HG03045 (cell line): ENCODE results near the gene AKT1S1.
"Not testable (repeated sequence)": the region's sequence is repeated elsewhere in the genome, so short reads cannot be mapped to it uniquely, and the experiment has no call there.

Experiments used
- ATAC-seq: cut with Tn5 transposase; IDR thresholded peaks from one replicate; pipeline ENCODE4 v1.9.1; 2021; ENCODE audit warnings: mild to moderate bottlenecking, moderate library complexity; ENCODE audit not compliant: unreplicated experiment

AKT1S1 gene

DNA sequence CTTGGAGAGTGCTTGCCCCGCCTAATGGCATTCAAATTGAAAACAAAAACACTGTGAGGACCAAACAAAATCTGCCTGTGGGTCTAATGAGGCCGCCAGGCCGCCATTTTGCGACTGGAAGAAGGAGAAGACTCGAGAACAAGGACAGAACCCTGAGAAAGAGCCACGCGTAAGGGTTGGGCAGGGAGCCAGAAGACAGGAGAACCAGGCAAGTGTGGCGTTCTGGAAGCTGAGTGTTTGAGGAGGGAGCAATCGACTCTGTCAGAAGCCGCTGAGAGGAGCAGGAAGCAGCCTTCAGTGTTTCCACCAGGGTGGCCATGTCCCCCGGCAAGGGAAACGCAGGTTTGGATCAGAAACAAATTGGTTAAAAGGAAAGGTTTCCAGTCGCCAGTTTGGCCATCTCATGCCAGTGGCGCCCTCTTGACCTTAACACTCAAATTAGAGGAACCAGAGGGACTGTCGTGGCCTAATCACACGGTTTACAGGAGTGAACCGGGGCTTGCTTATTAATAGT is 36.4 kb downstream of the AKT1S1 start:
- ATAC-seq: no peak

- ATAC-seq: no peak
These were observed 36.8 kb downstream of the AKT1S1 start for GRCh38 chr19:49840321-49840720.

DNA sequence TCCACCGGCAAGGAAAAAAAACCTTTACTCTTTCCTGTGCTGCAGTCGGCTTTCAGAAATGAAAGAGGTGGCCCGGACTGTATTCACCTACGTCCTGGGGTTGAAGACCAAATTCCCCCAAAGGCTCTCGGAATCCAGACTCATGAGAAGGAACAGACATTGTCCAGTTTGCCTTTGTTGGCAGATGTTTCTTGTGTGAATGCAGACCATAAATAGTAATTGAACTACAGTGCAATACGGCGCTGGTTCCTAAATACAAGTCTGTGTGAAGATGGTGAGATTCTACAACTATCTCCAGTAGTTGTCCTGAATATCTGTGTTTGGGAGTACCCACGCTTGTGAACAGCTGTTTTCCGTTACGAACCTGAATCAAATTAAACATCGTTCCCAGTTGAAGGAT is 37.4 kb downstream of the AKT1S1 start:
- ATAC-seq: no peak

- ATAC-seq: no peak
These were observed 38.1 kb downstream of the AKT1S1 start for GRCh38 chr19:49838885-49839588.

DNA sequence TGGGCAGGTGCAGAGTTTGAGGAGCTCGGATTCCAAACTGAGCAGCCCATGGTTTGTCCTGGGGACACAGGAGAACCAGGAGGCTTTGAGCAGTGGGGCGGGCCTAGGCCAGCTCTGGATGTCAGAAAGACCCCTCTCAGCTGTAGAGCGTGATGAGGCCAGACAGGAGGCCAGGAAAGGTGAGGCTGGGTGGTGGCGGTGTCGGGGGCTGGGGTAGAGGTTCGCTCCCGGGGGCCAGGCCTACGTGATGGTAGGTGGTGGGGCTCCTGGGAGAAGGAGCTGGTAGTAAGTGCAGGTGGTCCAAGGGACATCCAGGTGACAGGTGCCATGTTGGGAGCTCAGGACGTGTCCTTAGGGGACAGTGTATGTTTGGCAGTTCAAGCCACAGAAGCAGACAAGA is 39.7 kb downstream of the AKT1S1 start:
- ATAC-seq: no peak

GRCh38 chr19:49837009-49837310 is 40.2 kb downstream of the AKT1S1 start:
- no peak for ATAC-seq

DNA sequence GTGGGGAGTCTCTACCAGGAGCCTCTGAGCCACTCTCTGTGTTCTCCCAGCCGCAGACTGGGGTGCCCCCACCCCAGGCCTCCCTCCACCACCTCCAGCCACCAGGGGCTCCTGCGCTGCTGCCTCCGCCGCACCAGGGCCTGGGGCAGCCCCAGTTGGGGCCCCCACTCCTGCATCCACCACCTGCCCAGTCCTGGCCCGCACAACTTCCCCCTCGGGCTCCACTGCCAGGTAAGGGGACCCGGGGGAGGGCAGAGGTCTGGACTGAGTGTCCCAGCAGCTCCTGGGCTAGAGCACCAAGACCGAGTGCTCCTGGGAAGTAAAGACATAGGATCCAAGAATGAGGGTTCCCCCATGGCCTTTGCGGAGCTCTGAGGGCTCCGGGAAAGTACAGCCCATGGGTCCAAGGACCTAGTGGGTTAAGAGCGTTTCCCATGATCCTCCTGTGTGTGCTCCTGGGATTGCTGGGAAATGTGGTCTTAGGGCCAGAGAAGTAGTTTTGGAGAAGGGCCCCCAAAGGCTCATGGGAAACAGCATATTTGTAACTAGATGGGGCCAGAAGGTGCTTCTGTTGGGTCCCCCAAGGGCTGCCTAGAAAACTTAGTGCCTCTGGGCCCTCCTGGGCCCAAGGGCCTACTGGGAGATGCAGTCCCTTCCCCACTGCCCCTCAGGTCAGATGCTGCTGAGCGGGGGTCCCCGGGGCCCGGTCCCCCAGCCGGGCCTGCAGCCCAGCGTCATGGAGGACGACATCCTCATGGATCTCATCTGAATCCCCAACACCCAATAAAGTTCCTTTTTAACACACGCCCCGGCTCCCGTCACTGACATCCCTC is 40.8 kb downstream of the AKT1S1 start:
- ATAC-seq: no peak

DNA sequence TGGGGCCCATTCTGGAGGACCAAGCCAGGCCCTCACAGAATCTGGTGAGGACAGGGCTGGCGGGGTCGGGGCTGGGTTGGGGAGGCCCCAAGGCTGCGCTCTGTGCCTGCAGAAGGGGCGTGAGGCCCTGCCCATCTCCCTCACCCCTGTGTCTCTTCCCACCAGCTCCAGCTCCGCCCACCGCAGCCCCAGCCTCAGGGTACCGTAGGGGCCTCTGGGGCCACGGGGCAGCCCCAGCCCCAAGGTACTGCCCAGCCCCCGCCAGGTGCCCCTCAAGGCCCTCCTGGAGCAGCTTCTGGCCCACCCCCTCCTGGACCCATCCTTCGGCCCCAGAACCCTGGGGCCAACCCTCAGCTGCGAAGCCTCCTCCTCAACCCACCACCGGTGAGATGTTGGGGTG is 41.6 kb downstream of the AKT1S1 start:
- ATAC-seq: no peak

- ATAC-seq: no peak
These were observed 43.6 kb downstream of the AKT1S1 start for GRCh38 chr19:49833599-49833998.

- no peak for ATAC-seq
These were observed 44.6 kb downstream of the AKT1S1 start for GRCh38 chr19:49832556-49832955.

DNA sequence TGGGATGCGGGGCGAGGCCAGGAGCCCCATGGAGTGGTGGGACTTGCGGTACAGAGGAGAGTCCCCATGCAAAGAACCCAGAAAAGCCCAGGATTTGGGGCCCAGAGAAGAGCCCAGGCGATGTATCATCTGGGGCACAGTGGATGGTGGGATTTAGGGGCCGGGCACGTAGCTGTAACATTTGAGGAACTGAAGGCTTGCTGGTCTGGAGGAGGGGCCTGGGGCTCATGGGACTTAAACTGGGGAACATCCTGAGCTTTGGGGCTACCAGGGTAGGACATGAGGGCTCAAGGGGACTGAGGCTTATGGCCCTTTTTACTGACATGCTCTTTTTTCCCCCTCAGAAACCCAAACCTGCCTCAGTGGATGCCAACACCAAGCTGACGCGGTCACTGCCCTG is 45.6 kb downstream of the AKT1S1 start:
- no peak for ATAC-seq

GRCh38 chr19:49830766-49831165 is 46.4 kb downstream of the AKT1S1 start:
- ATAC-seq: no peak

DNA sequence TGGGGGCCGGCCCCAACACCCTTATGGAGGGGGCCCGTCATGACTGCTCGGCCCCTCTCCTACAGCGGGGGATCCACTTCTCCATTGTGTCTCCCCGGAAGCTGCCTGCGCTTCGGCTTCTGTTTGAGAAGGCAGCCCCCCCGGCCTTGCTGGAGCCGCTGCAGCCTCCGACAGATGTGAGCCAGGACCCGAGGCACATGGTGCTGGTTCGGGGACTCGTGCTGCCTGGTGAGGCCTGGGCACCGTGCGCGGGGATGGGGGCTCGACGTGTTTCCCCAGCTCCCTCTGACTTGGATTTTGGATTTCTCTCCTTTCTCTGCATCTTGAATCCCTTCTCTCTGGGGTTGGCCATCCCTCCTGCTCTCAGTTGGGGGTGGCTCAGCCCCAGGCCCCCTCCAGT is 47.4 kb downstream of the AKT1S1 start:
- no peak for ATAC-seq

- no peak for ATAC-seq
These were observed 48.0 kb downstream of the AKT1S1 start for GRCh38 chr19:49829200-49829599.

- ATAC-seq: no peak
These were observed 50.1 kb downstream of the AKT1S1 start for GRCh38 chr19:49827034-49827433.

GRCh38 chr19:49824662-49825061 is 52.5 kb downstream of the AKT1S1 start:
- no peak for ATAC-seq

- ATAC-seq: no peak
These were observed 53.7 kb downstream of the AKT1S1 start for GRCh38 chr19:49823472-49823871.

- no peak for ATAC-seq
These were observed 57.0 kb downstream of the AKT1S1 start for GRCh38 chr19:49820125-49820524.

GRCh38 chr19:49819452-49820115 is 57.6 kb downstream of the AKT1S1 start:
- not testable (repeated sequence) for ATAC-seq
